GM12892 (cell line): ENCODE results near the gene TGM1.
A peak's percentile ranks its signal among the peaks of the same experiment; 100 is the strongest.
"Not testable (repeated sequence)": the region's sequence is repeated elsewhere in the genome, so short reads cannot be mapped to it uniquely, and the experiment has no call there.

Experiments
- DNase-seq: peaks from one replicate; pipeline ENCODE4 v3.0.0; 2011; ENCODE audit not compliant: insufficient read length
- FAIRE-seq: peaks from 2 replicates; lab custom pipeline; 2011; peaks lifted over from hg19 to GRCh38; lab: Jason Lieb, UNC
- POLR2A ChIP-seq: IDR thresholded peaks from 2 replicates; pipeline ENCODE4 v1.6.1; 2011; ENCODE audit warnings: low read depth, low read length, control low read depth
- POLR2AphosphoS5 ChIP-seq: IDR thresholded peaks from 2 replicates; pipeline ENCODE4 v1.6.1; 2011; ENCODE audit warnings: low read depth, low read length, control low read depth
- TAF1 ChIP-seq: IDR thresholded peaks from 2 replicates; pipeline ENCODE4 v1.6.1; 2011; ENCODE audit warnings: low read depth, mild to moderate bottlenecking, control low read depth, low read length, borderline replicate concordance

The TGM1 gene

GRCh38 chr14:24215495-24216344 lies 47.3 kb downstream of the TGM1 start, which contains the start of gene MDP1:
TSS of gene MDP1 (minus strand) at chr14:24216066. CDS start at chr14:24215955, 111 bp downstream.
- DNase-seq (peak; percentile 81), FAIRE-seq (peak; percentile 93)
- TF ChIP-seq POLR2A (peak; percentile 92), TAF1 (peak; percentile 80), POLR2AphosphoS5 (peak; percentile 90; the same call in 1 of the 2 replicates)

GRCh38 chr14:24213866-24214662 lies 48.9 kb downstream of the TGM1 start:
- no peak for DNase-seq
- no peak for TF ChIP-seq POLR2A
- no peak for TF ChIP-seq POLR2AphosphoS5
- no peak for TF ChIP-seq TAF1
- no peak for FAIRE-seq

DNA sequence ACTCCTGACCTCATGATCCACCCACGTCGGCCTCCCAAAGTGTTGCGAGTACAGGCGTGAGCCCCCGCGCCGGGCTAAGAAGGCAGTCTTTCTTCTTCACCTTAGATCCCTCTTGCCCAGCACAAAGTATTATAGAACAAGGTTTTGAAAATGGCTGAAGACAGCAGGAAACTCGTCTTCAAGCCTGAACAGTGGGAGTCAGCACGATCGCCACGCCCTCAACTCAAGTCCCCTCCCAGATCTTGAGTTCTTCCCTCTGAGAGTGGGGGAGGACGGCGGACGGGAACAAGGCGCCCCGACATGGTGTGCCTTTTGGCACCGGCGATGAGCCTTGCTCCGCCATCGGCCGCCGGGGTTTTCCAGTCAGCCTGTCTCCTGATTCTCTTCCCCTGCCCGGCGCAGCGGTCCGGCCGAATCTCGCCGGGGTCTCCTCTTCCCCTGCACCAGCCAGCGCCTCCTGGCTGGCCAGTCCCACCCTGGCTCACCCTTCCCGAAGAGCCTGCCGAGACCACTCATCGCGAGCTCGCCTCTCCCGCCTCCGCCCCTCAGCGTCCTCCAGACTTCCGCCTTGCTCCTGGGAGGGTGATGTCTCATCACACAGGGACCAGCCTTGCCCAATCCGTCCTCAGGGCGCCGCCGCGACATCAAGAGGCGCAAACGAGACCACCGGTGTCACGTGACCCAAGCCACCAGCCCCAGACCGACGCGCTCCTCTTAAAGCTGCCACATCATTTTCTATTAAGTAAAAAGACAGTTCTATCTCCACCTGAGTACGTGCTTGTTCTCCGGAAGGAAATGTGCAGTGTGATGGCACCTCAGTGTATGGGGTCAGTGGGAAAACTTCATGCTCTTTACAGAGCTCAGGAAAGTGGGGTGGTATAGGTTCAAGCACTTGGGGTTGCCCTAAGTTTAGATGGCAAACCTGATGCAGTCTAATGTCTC lies 49.8 kb downstream of the TGM1 start, which contains the start of gene CHMP4A:
TSS of gene CHMP4A (minus strand) at position 565 of the 942 bp plus-strand sequence. CDS start at position 516, 49 bp downstream.
- peak; percentile 93 for FAIRE-seq
- TF ChIP-seq POLR2A (peak; percentile 98), POLR2AphosphoS5 (peak; percentile 97), TAF1 (peak; percentile 28; the same call in 1 of the 2 replicates)
- peak; percentile 90 for DNase-seq

DNA sequence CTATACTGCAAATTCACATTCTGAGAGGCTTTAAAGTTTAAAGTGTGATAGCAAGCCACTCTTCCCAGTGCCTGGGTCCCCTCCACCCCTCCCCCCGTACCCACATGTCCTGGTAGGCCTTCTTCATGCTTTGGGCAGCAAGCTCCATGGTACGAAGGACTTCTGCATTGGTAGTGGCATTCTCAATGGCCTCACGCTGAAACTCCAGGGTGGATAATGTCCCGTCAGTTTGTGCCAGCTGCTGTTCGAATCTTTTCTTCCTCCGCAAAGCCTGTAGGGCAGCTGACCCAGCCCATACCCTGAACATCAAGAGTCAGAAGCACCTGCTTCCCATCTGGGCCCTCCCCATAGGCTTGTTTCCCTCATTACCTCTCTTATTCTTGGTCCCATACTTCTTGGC lies 51.7 kb downstream of the TGM1 start:
- TF ChIP-seq TAF1: no peak
- TF ChIP-seq POLR2AphosphoS5: no peak; the same call in 1 of the 2 replicates
- no peak for DNase-seq
- no peak for FAIRE-seq

GRCh38 chr14:24207625-24208024 lies 55.4 kb downstream of the TGM1 start:
- FAIRE-seq: no peak
- DNase-seq: no peak

DNA sequence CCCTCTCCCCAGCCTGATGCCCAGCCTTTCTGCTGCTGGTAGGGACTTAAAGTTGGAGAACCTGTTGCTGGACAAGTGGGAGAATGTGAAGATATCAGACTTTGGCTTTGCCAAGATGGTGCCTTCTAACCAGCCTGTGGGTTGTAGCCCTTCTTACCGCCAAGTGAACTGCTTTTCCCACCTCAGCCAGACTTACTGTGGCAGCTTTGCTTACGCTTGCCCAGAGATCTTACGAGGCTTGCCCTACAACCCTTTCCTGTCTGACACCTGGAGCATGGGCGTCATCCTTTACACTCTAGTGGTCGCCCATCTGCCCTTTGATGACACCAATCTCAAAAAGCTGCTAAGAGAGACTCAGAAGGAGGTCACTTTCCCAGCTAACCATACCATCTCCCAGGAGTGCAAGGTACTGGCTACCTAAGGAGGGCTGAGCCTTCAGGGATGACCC lies 55.8 kb downstream of the TGM1 start:
- FAIRE-seq: no peak
- TF ChIP-seq TAF1 (no peak), POLR2A (no peak)
- no peak for DNase-seq

More at GRCh38 chr14:24207625-24208024, 55.4 kb downstream of the TGM1 start:
- TF ChIP-seq POLR2AphosphoS5 (no peak), TAF1 (no peak), POLR2A (no peak)

GRCh38 chr14:24206260-24207103 lies 56.5 kb downstream of the TGM1 start:
- FAIRE-seq (no peak), DNase-seq (no peak)
- TF ChIP-seq POLR2AphosphoS5 (no peak), TAF1 (no peak), POLR2A (no peak)

- no peak for FAIRE-seq
These were observed 58.5 kb downstream of the TGM1 start for GRCh38 chr14:24204163-24205146.

GRCh38 chr14:24203249-24203886 lies 59.6 kb downstream of the TGM1 start:
- not testable (repeated sequence) for FAIRE-seq, DNase-seq

More at GRCh38 chr14:24204163-24205146, 58.5 kb downstream of the TGM1 start:
- no peak for DNase-seq
- TF ChIP-seq POLR2AphosphoS5 (no peak), POLR2A (0 out of 2 replicates have a peak, but pooled peaks have one; percentile 1), TAF1 (no peak)

DNA sequence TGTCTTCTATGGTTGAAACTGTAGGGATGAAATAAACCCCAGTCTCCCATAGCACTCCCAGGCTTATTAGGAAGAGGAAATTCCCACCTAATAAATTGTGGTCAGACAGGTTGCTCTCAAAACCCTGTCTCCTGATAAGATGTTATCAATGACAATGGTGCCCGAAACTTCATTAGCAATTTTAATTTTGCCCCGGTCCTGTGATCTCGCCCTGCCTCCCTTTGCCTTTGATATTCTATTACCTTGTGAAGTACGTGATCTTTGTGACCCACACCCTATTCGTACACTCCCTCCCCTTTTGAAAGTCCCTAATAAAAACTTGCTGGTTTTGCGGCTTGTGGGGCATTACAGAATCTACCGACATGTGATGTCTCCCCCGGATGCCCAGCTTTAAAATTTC lies 60.4 kb downstream of the TGM1 start:
- FAIRE-seq, DNase-seq: not testable (repeated sequence)
